MM.1S (cell line): Measurements from ENCODE around the gene DOCK4.

Source experiments
- DNase-seq: peaks from one replicate; pipeline ENCODE4 v3.0.0-alpha.2; 2015
- H2AFZ ChIP-seq: fragments of 300-600 bp; sonication (generic); 2 replicates; pipeline ENCODE4 v1.6.0; 2016; ENCODE audit warnings: antibody characterized with exemption, low read length
- H3F3A ChIP-seq: fragments of 300-600 bp; sonication (generic); 2 replicates; pipeline ENCODE4 v1.6.1; 2016; ENCODE audit warnings: mild to moderate bottlenecking, antibody characterized with exemption, low read length, moderate library complexity, mixed read lengths; ENCODE audit not compliant: insufficient read depth
- H3K27ac ChIP-seq: fragments of 300-600 bp; sonication (generic); 2 replicates; pipeline ENCODE4 v1.5.1; 2016; ENCODE audit warnings: mild to moderate bottlenecking, low read length
- H3K27me3 ChIP-seq: fragments of 300-600 bp; sonication (generic); replicated peaks from 2 replicates; pipeline ENCODE4 v1.6.0; 2016; ENCODE audit warnings: low read length; ENCODE audit not compliant: insufficient read depth
- H3K36me3 ChIP-seq: fragments of 300-600 bp; sonication (generic); replicated peaks from 2 replicates; pipeline ENCODE4 v1.6.1; 2016; ENCODE audit warnings: mild to moderate bottlenecking, low read length, mixed read lengths; ENCODE audit not compliant: insufficient read depth
- H3K4me1 ChIP-seq: fragments of 300-600 bp; sonication (generic); 2 replicates; pipeline ENCODE4 v1.6.1; 2016; ENCODE audit warnings: low read length, mixed read lengths
- H3K4me2 ChIP-seq: fragments of 300-600 bp; sonication (generic); 2 replicates; pipeline ENCODE4 v1.6.0; 2016; ENCODE audit warnings: low read depth, low read length
- H3K4me3 ChIP-seq: fragments of 300-600 bp; sonication (generic); 2 replicates; pipeline ENCODE4 v1.5.1; 2016; ENCODE audit warnings: low read length, mixed read lengths
- H3K79me2 ChIP-seq: fragments of 300-600 bp; sonication (generic); 2 replicates; pipeline ENCODE4 v1.6.1; 2016; ENCODE audit warnings: mixed run types, low read length, mixed read lengths
- H3K9ac ChIP-seq: fragments of 300-600 bp; sonication (generic); 2 replicates; pipeline ENCODE4 v1.6.1; 2016; ENCODE audit warnings: low read length, mixed read lengths
- H3K9me2 ChIP-seq: fragments of 300-600 bp; sonication (generic); replicated peaks from 2 replicates; pipeline ENCODE4 v1.6.1; 2016; ENCODE audit warnings: mild to moderate bottlenecking, low read length, mixed read lengths; ENCODE audit not compliant: insufficient read depth
- H3K9me3 ChIP-seq: fragments of 300-600 bp; sonication (generic); replicated peaks from 2 replicates; pipeline ENCODE4 v1.6.1; 2016; ENCODE audit warnings: mild to moderate bottlenecking, low read length, mixed read lengths; ENCODE audit not compliant: insufficient read depth
- H4K20me1 ChIP-seq: fragments of 300-600 bp; sonication (generic); 2 replicates; pipeline ENCODE4 v1.6.1; 2016; ENCODE audit warnings: mild to moderate bottlenecking, low read length, moderate library complexity, mixed read lengths; ENCODE audit not compliant: insufficient read depth
- EZH2 ChIP-seq: fragments of 300-600 bp; sonication (generic); optimal IDR thresholded peaks from 2 replicates; pipeline ENCODE3; 2017; ENCODE audit warnings: low read depth, mild to moderate bottlenecking, antibody characterized with exemption, low read length, mixed read lengths
- EZH2phosphoT487 ChIP-seq: fragments of 300-600 bp; sonication (generic); IDR thresholded peaks from 2 replicates; pipeline ENCODE4 v1.6.1; 2018; ENCODE audit warnings: antibody characterized with exemption, low read length
- TF ChIP-seq, protein P1 (sequence below): fragments of 300-600 bp; sonication (generic); IDR thresholded peaks from 2 replicates; pipeline ENCODE4 v1.5.1; 2016; ENCODE audit warnings: antibody characterized with exemption, low read length, mixed read lengths

The DOCK4 gene

DNA sequence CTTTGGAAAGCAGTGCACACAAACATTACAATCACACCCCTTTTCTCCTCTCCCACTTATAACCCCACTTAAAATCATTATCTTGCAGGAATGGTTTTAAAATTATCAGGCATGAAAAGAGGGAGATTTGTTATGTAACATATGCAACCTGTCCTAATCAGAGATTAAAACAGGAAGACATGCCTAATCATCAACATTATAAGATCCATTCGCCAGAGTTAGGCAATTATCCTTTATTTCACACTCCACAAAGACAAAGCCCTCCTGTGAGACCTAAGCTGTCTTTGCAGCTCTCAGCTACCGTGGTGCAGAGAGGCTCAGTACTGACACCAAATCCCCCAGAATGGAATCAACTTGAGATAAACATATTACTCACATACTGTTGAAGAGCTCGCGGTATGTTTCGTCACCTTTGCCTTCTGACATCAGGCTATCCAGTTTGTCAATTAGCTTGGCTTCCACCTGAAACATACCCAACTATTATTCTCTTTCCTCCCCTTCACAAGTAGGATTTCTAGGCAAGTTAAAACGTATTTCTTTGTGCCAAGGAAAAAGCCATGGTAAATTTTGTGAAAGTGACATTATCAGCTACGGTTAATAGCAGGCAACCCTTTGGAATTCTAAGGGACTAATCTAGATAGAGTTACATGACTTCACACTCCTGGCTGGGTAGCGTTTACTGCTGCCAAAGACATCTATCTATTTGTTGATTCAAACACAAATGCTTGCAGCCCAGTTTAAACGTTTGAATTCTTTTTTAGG is 417.7 kb downstream of the DOCK4 start:
- H3K4me2 ChIP-seq: no peak overlapping the region
- no peaks in the 10 kb centered on the region for H3K36me3 ChIP-seq
- no peaks in the 10 kb centered on the region for H3K9me3 ChIP-seq
- H3K79me2 ChIP-seq: no peaks in the 10 kb centered on the region
- H3K27ac ChIP-seq: no peak overlapping the region
- DNase-seq: no peak
- H3K4me1 ChIP-seq: no peaks in the 10 kb centered on the region
- H3F3A ChIP-seq: no peaks in the 10 kb centered on the region
- H3K27me3 ChIP-seq: no peaks in the 10 kb centered on the region
- no peak overlapping the region for H3K9ac ChIP-seq
- no peaks in the 10 kb centered on the region for H4K20me1 ChIP-seq
- no peak overlapping the region for H3K4me3 ChIP-seq
- H3K9me2 ChIP-seq: no peaks in the 10 kb centered on the region
- no peak for TF ChIP-seq EZH2
- TF ChIP-seq, protein P1, sequence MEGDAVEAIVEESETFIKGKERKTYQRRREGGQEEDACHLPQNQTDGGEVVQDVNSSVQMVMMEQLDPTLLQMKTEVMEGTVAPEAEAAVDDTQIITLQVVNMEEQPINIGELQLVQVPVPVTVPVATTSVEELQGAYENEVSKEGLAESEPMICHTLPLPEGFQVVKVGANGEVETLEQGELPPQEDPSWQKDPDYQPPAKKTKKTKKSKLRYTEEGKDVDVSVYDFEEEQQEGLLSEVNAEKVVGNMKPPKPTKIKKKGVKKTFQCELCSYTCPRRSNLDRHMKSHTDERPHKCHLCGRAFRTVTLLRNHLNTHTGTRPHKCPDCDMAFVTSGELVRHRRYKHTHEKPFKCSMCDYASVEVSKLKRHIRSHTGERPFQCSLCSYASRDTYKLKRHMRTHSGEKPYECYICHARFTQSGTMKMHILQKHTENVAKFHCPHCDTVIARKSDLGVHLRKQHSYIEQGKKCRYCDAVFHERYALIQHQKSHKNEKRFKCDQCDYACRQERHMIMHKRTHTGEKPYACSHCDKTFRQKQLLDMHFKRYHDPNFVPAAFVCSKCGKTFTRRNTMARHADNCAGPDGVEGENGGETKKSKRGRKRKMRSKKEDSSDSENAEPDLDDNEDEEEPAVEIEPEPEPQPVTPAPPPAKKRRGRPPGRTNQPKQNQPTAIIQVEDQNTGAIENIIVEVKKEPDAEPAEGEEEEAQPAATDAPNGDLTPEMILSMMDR: no peak
- TF ChIP-seq EZH2phosphoT487: no peak
- H2AFZ ChIP-seq: no peak overlapping the region

DNA sequence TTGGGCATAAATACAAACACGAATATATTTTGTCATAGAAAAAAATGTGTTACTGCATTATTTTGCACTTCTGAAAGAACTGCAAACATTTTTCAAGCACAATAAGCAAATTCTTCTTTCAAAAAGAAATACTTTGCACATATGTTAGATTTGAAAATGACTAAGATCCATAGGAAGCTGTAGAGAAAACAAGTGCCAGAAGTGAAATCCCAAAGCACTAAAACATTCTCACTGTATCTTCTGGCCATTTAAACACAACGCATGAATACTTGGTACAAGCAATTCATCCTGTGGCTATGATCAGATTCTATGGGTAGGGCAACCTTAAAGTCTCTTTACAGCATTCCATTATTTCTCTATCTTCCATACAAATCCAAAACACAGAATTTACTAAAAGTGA is 418.5 kb downstream of the DOCK4 start:
- Histone ChIP-seq H3K36me3 (no peaks in the 10 kb centered on the region), H3K9ac (no peak overlapping the region), H4K20me1 (no peaks in the 10 kb centered on the region), H3K4me2 (no peak overlapping the region), H3K79me2 (no peaks in the 10 kb centered on the region), H3K27me3 (no peaks in the 10 kb centered on the region), H3K27ac (no peak overlapping the region), H3K9me3 (no peaks in the 10 kb centered on the region), H3K4me3 (no peak overlapping the region), H2AFZ (no peak overlapping the region), H3F3A (no peaks in the 10 kb centered on the region), H3K4me1 (no peaks in the 10 kb centered on the region), H3K9me2 (no peaks in the 10 kb centered on the region)
- no peak for TF ChIP-seq EZH2
- no peak for TF ChIP-seq EZH2phosphoT487
- TF ChIP-seq, protein P1: no peak
- DNase-seq: no peak

DNA sequence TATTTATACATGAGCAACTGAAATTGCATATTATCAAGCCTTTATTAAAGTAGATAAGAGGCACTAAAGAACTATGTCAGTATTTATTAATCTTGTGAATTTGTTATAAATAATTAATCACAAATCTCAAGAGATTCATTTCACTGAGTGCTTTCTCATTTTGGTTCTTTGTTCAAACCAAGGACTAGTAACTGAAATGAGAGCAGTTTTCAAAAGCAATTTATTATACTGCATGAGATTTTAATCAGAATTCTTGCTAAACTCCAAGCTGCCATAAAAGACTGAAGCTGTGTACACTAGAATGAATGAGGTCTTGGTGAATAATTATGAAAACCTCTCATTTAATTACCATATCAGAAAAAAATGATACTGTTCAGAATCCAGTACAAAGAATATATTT is 419.1 kb downstream of the DOCK4 start:
- Histone ChIP-seq H3K9me3 (no peaks in the 10 kb centered on the region), H3K79me2 (no peaks in the 10 kb centered on the region), H3K9me2 (no peaks in the 10 kb centered on the region), H3K4me1 (no peaks in the 10 kb centered on the region), H3K9ac (no peak overlapping the region), H3F3A (no peaks in the 10 kb centered on the region), H3K36me3 (no peaks in the 10 kb centered on the region), H3K27me3 (no peaks in the 10 kb centered on the region), H3K4me2 (no peak overlapping the region), H4K20me1 (no peaks in the 10 kb centered on the region), H2AFZ (no peak overlapping the region), H3K27ac (no peak overlapping the region), H3K4me3 (no peak overlapping the region)
- TF ChIP-seq, protein P1: no peak
- TF ChIP-seq EZH2 (no peak), EZH2phosphoT487 (no peak)
- no peak for DNase-seq
